ENCODE measurements around the gene ANKRD11. TPM values are rescaled to one million over a fixed set of nuclear protein-coding genes. Genes with fewer than 3 reads are reported as not detected.
"Not testable (repeated sequence)": the region's sequence is repeated elsewhere in the genome, so short reads cannot be mapped to it uniquely, and the experiment has no call there.

The ANKRD11 gene
- total RNA-seq, 2 donors from 2014 or later: 130 to 165 TPM

DNA sequence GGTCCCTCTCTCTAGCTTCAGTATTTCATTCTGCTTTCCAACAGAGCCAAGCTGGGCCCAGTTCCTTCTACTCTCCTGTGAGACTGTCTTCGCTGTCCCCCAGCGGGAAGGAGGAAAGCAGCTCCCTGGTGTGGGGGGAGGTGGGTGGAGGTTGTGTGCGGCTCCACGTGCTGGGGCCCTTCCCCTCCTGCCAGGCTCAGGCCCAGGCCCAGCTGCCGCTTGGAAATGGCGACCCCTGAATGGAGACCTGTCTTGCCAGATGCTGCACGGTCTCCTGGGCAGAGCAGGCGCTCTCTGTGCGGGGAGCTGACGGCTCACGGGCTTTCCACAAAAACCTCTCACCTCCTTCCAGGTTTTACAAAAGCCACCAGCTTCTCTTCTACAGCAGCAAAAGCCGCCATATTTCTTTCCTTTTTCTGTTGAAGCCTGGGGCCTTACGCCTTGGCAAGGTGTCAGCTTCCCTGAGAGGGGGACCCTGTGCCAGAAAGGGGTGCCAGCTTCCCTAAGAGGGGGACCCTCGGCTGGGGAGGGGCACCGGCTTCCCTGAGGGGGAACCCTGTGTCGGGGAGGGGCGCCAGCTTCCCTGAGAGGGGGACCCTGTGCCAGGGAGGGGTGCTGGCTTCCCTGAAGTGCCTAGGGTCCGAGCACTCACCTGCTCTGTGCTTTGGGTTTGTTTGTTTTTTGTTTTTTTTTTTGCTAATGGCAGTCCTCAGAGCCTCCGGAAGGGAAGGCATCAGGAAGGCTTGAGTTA, 225.4 kb downstream of the ANKRD11 start:
- H3K9me3 Mint-ChIP-seq: no peaks in the 10 kb centered on the region
- ATAC-seq (no peak), DNase-seq (ENCODE audit: low spot score in 2 of 2) (no peak)
- peak overlapping the region; percentile 50 to 64 for H3K27ac Mint-ChIP-seq
- no peaks in the 10 kb centered on the region for H3K36me3 Mint-ChIP-seq

- H3K9me3 Mint-ChIP-seq: no peaks in the 10 kb centered on the region
- ATAC-seq (peak in 1 of 2 donors; percentile 3), DNase-seq (ENCODE audit: low spot score in 2 of 2) (peak in 1 of 2 donors; percentile 1)
- peak overlapping the region in 1 of 2 donors; percentile 95 for H3K27ac Mint-ChIP-seq
- H3K36me3 Mint-ChIP-seq: peaks cover under 1 to 7% of the 10 kb centered on the region in 2 donors
Observed at GRCh38 chr16:89261691-89262563, 228.4 kb downstream of the ANKRD11 start.

- H3K9me3 Mint-ChIP-seq; ATAC-seq; DNase-seq (ENCODE audit: low spot score in 2 of 2); H3K27ac Mint-ChIP-seq: not testable (repeated sequence)
- peaks cover 6 to 12% of the 10 kb centered on the region in 2 donors for H3K36me3 Mint-ChIP-seq
Observed at GRCh38 chr16:89259901-89260300, 230.5 kb downstream of the ANKRD11 start.

GRCh38 chr16:89257757-89258465, 232.4 kb downstream of the ANKRD11 start:
- DNase-seq (ENCODE audit: low spot score in 2 of 2): no peak
- ATAC-seq: no peak
- H3K9me3 Mint-ChIP-seq: peaks cover 0 to 3% of the 10 kb centered on the region in 2 donors
- peaks cover 6 to 12% of the 10 kb centered on the region in 2 donors for H3K36me3 Mint-ChIP-seq
- H3K27ac Mint-ChIP-seq: peak overlapping the region; percentile 71 to 95

GRCh38 chr16:89257281-89257731, 233.1 kb downstream of the ANKRD11 start:
- Mint-ChIP-seq H3K9me3 (peaks cover 0 to 3% of the 10 kb centered on the region in 2 donors), H3K27ac (peak overlapping the region; percentile 71 to 95), H3K36me3 (peaks cover 6 to 12% of the 10 kb centered on the region in 2 donors)
- peak; percentile 13 to 35 for ATAC-seq
- no peak for DNase-seq (ENCODE audit: low spot score in 2 of 2)

DNA sequence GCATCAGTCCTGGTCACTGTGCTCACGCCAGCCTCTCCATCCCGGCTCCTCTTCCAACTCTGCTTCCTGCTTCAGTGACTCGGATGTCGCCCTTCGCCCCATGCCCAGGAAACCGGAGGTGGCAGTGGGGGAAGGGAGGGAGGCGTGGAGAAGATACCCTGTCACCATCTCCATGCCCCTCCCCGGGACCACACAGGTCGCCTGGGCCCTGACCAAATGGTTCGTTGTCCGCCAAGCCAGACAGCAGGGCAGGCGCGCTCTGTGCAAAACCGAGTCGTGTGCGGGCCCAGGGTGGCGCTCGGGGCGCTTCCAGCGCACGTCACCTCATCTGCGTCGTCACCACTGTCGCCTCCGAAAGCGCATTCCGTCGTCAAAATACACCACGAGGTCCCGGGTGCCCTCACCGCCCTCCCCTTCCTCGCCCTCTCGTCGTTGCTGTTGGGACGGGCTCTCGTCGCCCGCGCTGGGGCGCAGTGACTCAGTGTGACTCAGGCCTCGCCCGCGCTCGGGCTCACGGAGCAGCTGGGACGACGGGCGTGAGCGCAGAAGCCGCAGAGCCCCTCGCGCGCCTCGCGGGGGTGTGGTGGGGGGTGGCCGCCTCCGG, 233.6 kb downstream of the ANKRD11 start:
- peak overlapping the region in 1 of 2 donors; percentile 50 for H3K27ac Mint-ChIP-seq
- ATAC-seq: peak; percentile 94 to 100
- DNase-seq (ENCODE audit: low spot score in 2 of 2): peak; percentile 74 to 83
- peaks cover 6 to 12% of the 10 kb centered on the region in 2 donors for H3K36me3 Mint-ChIP-seq
- peaks cover 0 to 3% of the 10 kb centered on the region in 2 donors for H3K9me3 Mint-ChIP-seq

DNA sequence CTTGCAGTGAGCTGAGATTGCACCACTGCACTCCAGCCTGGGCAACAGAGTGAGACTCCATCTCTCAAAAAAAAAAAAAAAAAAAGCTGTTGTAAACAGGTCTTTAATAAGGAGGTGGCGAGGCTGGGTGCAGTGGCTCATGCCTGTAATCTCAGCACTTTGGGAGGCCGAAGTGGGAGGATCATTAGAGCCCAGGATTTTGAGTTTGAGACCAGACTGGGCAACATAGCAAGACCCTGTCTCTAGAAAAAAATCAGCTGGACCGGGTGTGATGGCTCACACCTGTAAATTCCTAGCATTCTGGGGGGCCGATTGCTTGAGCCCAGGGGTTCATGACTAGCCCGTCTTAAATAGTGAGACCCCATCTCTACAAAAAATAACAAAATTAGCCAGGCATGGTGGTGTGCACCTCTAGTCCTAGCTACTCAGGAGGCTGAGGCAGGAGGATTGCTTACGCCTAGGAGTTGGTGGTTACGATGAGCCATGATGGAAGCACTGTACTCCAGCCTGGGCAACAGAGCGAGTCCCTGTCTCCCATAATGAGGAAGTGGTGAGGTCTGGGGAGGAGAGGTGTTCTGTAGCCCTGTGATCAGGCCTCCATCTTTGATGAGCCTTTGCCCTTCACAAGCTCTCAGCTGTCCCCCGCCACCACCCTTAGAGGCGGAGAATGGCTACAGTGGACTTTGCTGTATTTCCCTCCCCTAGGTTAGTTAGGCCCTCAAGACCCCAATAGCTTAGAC, 236.6 kb downstream of the ANKRD11 start:
- ATAC-seq: no peak
- no peak for DNase-seq (ENCODE audit: low spot score in 2 of 2)
- Mint-ChIP-seq H3K27ac (no peak overlapping the region), H3K9me3 (peaks cover 4 to 12% of the 10 kb centered on the region in 2 donors), H3K36me3 (peaks cover 15 to 23% of the 10 kb centered on the region in 2 donors)

DNA sequence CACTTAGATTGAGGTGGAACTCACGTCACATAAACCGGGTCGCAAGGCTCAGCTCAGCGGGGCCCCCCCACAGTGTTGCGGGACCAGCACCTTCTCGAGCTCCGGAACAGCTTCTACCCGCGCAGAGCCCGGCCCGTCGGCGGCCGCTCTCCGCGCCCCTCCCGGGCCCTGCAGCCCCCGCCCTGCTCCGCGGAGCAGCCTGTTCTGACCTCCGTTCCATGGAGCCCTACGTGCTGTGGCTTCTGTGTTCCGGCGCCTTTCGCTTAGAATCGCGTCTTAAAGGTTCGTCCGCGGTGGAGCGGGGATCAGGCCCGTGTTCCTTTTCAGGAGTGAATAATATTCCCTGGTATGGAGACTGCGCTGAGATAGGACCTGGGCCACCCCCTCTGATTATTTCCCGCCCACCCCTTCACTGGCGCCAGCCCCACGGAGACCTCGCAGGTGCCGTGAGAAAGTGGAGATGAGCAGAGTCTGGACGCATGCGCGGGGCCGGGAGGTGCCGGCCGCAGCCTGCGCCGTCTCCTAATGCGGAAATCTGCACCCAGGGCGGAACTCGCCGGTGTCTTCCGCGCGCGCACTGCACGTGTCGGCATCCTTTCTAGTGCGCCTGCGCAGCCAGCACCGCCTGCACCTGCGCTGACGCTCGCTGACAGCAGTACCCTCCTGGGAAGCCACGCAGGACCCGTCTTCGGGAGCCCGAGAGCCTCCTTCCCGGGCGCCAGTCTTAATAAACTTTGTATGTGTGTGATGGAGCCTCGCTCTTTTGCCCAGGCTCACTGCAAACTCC, 242.0 kb downstream of the ANKRD11 start:
- H3K27ac Mint-ChIP-seq: no peak overlapping the region

DNA sequence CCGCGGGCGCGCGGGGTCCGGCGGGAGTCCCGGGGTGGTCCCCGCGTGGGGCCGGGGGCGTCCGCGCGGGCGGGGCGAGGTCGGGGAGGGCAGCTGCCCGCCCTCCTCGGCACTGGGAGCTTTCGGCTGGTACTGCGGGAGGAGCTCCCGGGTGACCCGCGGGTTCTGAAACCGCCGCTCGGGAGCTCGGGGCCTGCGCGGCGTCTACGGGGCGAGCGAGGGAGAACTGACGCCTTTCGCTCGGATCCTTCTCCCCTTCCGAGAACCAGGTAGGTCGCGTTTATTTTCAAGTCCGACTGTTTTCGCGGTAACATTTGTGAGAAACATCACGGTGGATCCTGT, 242.7 kb downstream of the ANKRD11 start:
- peak in 1 of 2 donors; percentile 57 for ATAC-seq
- not testable (repeated sequence) for DNase-seq (ENCODE audit: low spot score in 2 of 2); H3K27ac Mint-ChIP-seq; H3K9me3 Mint-ChIP-seq
- H3K36me3 Mint-ChIP-seq: peaks cover 10% of the 10 kb centered on the region in 2 donors

More for the DNA sequence above, 242.0 kb downstream of the ANKRD11 start:
- Mint-ChIP-seq H3K36me3 (peaks cover 10% of the 10 kb centered on the region in 2 donors), H3K9me3 (peaks cover 4 to 9% of the 10 kb centered on the region in 2 donors)
- ATAC-seq (no peak), DNase-seq (ENCODE audit: low spot score in 2 of 2) (no peak)

- H3K36me3 Mint-ChIP-seq: peaks cover 10% of the 10 kb centered on the region in 2 donors
- ATAC-seq (peak; percentile 85 to 89), DNase-seq (ENCODE audit: low spot score in 2 of 2) (peak; percentile 91 to 98)
- H3K9me3 Mint-ChIP-seq: peaks cover 4 to 9% of the 10 kb centered on the region in 2 donors
- H3K27ac Mint-ChIP-seq: no peak overlapping the region
Observed at GRCh38 chr16:89246903-89247733, 243.2 kb downstream of the ANKRD11 start.

DNA sequence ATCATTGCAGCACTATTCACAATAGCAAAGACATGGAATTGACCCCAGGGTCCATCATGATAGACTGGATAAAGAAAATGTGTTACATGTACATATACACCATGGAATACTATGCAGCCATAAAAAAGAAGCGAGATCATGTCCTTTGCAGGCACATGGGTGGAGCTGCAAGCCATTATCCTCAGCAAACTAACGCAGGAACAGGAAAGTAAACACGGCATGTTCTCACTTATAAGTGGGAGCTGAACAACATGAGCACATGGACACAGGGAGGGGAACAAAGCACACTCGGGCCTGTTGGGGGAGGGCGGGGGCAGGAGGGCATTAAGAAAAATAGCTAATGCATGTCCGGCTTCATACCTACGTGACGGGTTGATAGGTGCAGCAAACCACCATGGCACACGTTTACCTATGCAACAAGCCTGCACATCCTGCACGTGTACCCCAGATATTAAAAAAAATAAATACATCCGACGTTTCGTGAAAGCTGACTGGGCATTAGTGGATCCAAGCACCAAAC, 243.9 kb downstream of the ANKRD11 start:
- no peak for ATAC-seq
- H3K36me3 Mint-ChIP-seq: peaks cover 10 to 14% of the 10 kb centered on the region in 2 donors
- H3K9me3 Mint-ChIP-seq: peaks cover 4 to 9% of the 10 kb centered on the region in 2 donors
- DNase-seq (ENCODE audit: low spot score in 2 of 2): no peak
- no peak overlapping the region for H3K27ac Mint-ChIP-seq

GRCh38 chr16:89244754-89245153, 245.6 kb downstream of the ANKRD11 start:
- H3K27ac Mint-ChIP-seq: no peak overlapping the region
- no peak for ATAC-seq
- H3K36me3 Mint-ChIP-seq: peaks cover 1 to 14% of the 10 kb centered on the region in 2 donors
- H3K9me3 Mint-ChIP-seq: peaks cover under 1 to 1% of the 10 kb centered on the region in 2 donors
- no peak for DNase-seq (ENCODE audit: low spot score in 2 of 2)

DNA sequence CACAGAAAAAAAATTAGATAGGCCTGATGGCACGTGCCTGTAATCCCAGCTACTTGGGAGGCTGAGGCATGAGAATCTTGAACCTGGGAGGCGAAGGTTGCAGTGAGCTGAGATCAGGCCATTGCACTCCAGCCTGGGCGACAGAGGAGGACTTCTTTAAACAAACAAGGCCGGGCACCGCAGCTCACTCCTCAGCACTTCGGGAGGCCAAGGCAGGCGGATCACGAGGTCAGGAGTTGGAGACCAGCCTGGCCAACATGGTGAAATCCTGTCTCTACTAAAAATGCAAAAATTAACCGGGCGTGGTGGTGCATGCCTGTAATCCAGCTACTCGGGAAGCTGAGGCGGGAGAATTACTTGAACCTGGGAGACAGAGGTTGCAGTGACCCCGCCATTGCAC, 246.1 kb downstream of the ANKRD11 start:
- H3K27ac Mint-ChIP-seq: peak overlapping the region in 1 of 2 donors; percentile 32
- ATAC-seq; DNase-seq (ENCODE audit: low spot score in 2 of 2); H3K9me3 Mint-ChIP-seq: not testable (repeated sequence)
- H3K36me3 Mint-ChIP-seq: peaks cover 0 to 14% of the 10 kb centered on the region in 2 donors

- DNase-seq (ENCODE audit: low spot score in 2 of 2): no peak
- no peaks in the 10 kb centered on the region for H3K9me3 Mint-ChIP-seq
- H3K36me3 Mint-ChIP-seq: peaks cover 0 to 14% of the 10 kb centered on the region in 2 donors
- H3K27ac Mint-ChIP-seq: peak overlapping the region; percentile 32 to 63
- ATAC-seq: no peak
Observed at GRCh38 chr16:89243664-89244063, 246.7 kb downstream of the ANKRD11 start.
